SU-DHL-6 (cell line): ENCODE results near the gene CCNC.

Source experiments
- H2AFZ ChIP-seq: fragments of 200-600 bp; sonication (generic); 2 replicates; pipeline ENCODE4 v1.6.1; 2014; ENCODE audit warnings: low read depth, mild to moderate bottlenecking, moderate library complexity, mixed read lengths, antibody characterized with exemption, low read length; ENCODE audit not compliant: severe bottlenecking
- H3F3A ChIP-seq: fragments of 200-600 bp; shearing (Covaris generic); 2 replicates; pipeline ENCODE4 v1.6.0; 2016; ENCODE audit warnings: antibody characterized with exemption, mild to moderate bottlenecking; ENCODE audit not compliant: insufficient read depth
- H3K27ac ChIP-seq: fragments of 200-600 bp; sonication (generic); 2 replicates; pipeline ENCODE4 v1.5.1; 2016; ENCODE audit warnings: low read depth, mild to moderate bottlenecking, low read length, moderate library complexity, mixed read lengths
- H3K27me3 ChIP-seq: fragments of 200-600 bp; sonication (generic), shearing (Covaris generic); 2 replicates; pipeline ENCODE4 v1.6.0; 2014; ENCODE audit warnings: mild to moderate bottlenecking, low read length
- H3K36me3 ChIP-seq: fragments of 200-600 bp; sonication (generic); 2 replicates; pipeline ENCODE4 v1.6.1; 2014; ENCODE audit warnings: mild to moderate bottlenecking, low read length, mixed read lengths
- H3K4me2 ChIP-seq: fragments of 300-600, 200-600 bp; shearing (Covaris generic), sonication (generic); 2 replicates; pipeline ENCODE4 v1.6.0; 2014; ENCODE audit warnings: low read length, low read depth, mild to moderate bottlenecking; ENCODE audit not compliant: poor library complexity, severe bottlenecking
- H3K4me3 ChIP-seq: fragments of 200-600 bp; sonication (generic); 2 replicates; pipeline ENCODE4 v1.5.1; 2014; ENCODE audit warnings: antibody characterized with exemption, low read length, mild to moderate bottlenecking, mixed read lengths; ENCODE audit not compliant: insufficient read depth, poor library complexity, severe bottlenecking
- H3K79me2 ChIP-seq: fragments of 200-600 bp; sonication (generic); 2 replicates; pipeline ENCODE4 v1.6.1; 2014; ENCODE audit warnings: mild to moderate bottlenecking, low read length, moderate library complexity; ENCODE audit not compliant: insufficient read depth
- H3K9ac ChIP-seq: fragments of 200-600 bp; sonication (generic); 2 replicates; pipeline ENCODE4 v1.7.0; 2014; ENCODE audit warnings: mild to moderate bottlenecking, low read length
- H3K9me2 ChIP-seq: fragments of 200-600 bp; sonication (generic); replicated peaks from 2 replicates; pipeline ENCODE4 v1.6.1; 2014; ENCODE audit warnings: low read length; ENCODE audit not compliant: insufficient read depth
- H3K9me3 ChIP-seq: fragments of 200-600 bp; sonication (generic); 2 replicates; pipeline ENCODE4 v1.6.1; 2014; ENCODE audit warnings: low read length, mixed read lengths; ENCODE audit not compliant: insufficient read depth
- H4K20me1 ChIP-seq: fragments of 200-600 bp; sonication (generic); 2 replicates; pipeline ENCODE4 v1.6.1; 2014; ENCODE audit warnings: low read depth, mild to moderate bottlenecking, antibody characterized with exemption, low read length, moderate library complexity, mixed read lengths
- EZH2phosphoT487 ChIP-seq: fragments of 200-600 bp; sonication (generic), shearing (Covaris generic); conservative IDR thresholded peaks from 2 replicates; pipeline ENCODE4 v1.6.1; 2018; ENCODE audit warnings: mild to moderate bottlenecking, antibody characterized with exemption, low read length, moderate library complexity, mixed read lengths
- TF ChIP-seq, protein P1 (sequence below): fragments of 200-600 bp; sonication (generic); IDR thresholded peaks from one replicate; pipeline ENCODE4 v1.5.1; 2017; ENCODE audit warnings: antibody characterized with exemption, mild to moderate bottlenecking, low read length, moderate library complexity; ENCODE audit not compliant: insufficient read depth, poor library complexity, severe bottlenecking

Gene CCNC

DNA sequence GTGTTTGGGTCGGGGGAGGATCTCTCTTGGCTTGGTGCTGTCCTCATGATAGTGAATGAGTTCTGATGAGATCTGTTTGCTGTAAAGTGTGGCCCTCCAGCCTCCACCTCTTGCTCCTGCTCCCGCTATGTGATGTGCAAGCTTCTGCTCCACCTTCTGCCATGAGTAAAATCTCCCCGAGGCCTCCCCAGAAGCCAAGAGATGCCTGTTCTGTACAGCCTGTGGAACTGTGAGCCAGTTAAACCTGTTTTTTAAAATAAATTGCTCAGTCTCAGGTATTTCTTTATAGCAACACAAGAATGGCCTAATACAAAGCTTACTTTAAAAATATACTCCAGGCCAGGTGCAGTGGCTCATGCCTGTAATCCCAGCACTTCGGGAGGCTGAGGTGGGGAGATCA lies 11.3 kb upstream of the CCNC start:
- Histone ChIP-seq H3K9me2 (no peaks in the 10 kb centered on the region), H3K27me3 (no peaks in the 10 kb centered on the region), H3F3A (no peaks in the 10 kb centered on the region), H3K79me2 (no peaks in the 10 kb centered on the region), H4K20me1 (no peaks in the 10 kb centered on the region), H2AFZ (no peak overlapping the region), H3K27ac (no peak overlapping the region), H3K36me3 (no peaks in the 10 kb centered on the region), H3K4me3 (no peak overlapping the region), H3K4me2 (no peak overlapping the region), H3K9ac (no peak overlapping the region), H3K9me3 (no peaks in the 10 kb centered on the region)
- TF ChIP-seq EZH2phosphoT487: no peak
- TF ChIP-seq, protein P1, sequence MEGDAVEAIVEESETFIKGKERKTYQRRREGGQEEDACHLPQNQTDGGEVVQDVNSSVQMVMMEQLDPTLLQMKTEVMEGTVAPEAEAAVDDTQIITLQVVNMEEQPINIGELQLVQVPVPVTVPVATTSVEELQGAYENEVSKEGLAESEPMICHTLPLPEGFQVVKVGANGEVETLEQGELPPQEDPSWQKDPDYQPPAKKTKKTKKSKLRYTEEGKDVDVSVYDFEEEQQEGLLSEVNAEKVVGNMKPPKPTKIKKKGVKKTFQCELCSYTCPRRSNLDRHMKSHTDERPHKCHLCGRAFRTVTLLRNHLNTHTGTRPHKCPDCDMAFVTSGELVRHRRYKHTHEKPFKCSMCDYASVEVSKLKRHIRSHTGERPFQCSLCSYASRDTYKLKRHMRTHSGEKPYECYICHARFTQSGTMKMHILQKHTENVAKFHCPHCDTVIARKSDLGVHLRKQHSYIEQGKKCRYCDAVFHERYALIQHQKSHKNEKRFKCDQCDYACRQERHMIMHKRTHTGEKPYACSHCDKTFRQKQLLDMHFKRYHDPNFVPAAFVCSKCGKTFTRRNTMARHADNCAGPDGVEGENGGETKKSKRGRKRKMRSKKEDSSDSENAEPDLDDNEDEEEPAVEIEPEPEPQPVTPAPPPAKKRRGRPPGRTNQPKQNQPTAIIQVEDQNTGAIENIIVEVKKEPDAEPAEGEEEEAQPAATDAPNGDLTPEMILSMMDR: no peak

DNA sequence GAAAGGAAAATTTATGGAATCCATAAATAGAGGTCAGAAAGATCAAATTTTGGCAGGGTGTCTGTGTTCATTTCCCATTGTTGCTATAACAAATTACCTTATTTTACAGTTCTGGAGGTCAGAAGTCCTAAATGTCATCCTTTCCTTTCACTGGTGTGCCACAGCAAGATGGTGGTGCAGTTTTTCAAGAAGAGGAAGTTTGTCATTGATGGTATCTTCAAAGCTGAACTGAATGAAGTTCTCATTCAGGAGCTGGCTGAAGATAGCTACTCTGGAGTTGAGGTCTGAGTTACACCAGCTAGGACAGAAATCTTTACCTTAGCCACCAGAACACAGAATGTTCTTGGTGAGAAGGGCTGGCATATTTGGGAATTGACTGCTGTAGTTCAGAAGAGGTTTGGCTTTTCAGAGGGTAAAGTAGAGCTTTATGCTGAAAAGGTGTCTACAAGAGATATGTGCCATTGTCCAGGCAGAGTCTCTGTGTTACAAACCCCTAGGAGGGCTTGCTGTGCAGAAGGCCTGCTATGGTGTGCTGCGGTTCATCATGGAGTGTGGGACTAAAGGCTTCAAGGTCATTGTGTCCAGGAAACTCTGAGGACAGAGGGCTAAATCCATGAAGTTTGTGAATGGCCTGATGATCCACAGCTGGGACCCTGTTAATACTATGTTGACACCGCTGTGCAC lies 7.2 kb upstream of the CCNC start:
- Histone ChIP-seq H3K4me2 (no peak overlapping the region), H3F3A (no peaks in the 10 kb centered on the region), H3K27ac (no peak overlapping the region), H3K9me3 (no peaks in the 10 kb centered on the region), H3K79me2 (no peaks in the 10 kb centered on the region), H3K9ac (no peak overlapping the region), H2AFZ (no peak overlapping the region), H3K9me2 (no peaks in the 10 kb centered on the region), H3K36me3 (no peaks in the 10 kb centered on the region), H3K4me3 (no peak overlapping the region), H4K20me1 (no peaks in the 10 kb centered on the region), H3K27me3 (no peaks in the 10 kb centered on the region)
- no peak for TF ChIP-seq EZH2phosphoT487
- TF ChIP-seq, protein P1: no peak

- no peaks in the 10 kb centered on the region for H3K27me3 ChIP-seq
- H4K20me1 ChIP-seq: no peaks in the 10 kb centered on the region
- H3K9me2 ChIP-seq: no peaks in the 10 kb centered on the region
- no peaks in the 10 kb centered on the region for H3K9me3 ChIP-seq
- no peak overlapping the region for H3K9ac ChIP-seq
- no peak overlapping the region for H3K4me2 ChIP-seq
- H3K79me2 ChIP-seq: no peaks in the 10 kb centered on the region
- no peak overlapping the region for H3K4me3 ChIP-seq
- no peaks in the 10 kb centered on the region for H3F3A ChIP-seq
- TF ChIP-seq EZH2phosphoT487: no peak
- TF ChIP-seq, protein P1: no peak
- no peak overlapping the region for H3K27ac ChIP-seq
- no peaks in the 10 kb centered on the region for H3K36me3 ChIP-seq
- no peak overlapping the region for H2AFZ ChIP-seq
Measured at GRCh38 chr6:99573980-99574617, 5.6 kb upstream of the CCNC start.
